WTC11 (cell line): ENCODE data around the gene DDX20. TPM values are rescaled to one million over a fixed set of nuclear protein-coding genes. Genes with fewer than 3 reads are reported as not detected.

ENCODE experiments used
- ATAC-seq: fragments of 200-7000 bp; cut with Tn5 transposase; 2 replicates; pipeline ENCODE4 v1.10.0; 2021; ENCODE audit warnings: mild to moderate bottlenecking, moderate library complexity
- CTCF ChIA-PET: fragments of 300-600 bp; sonication (Branson Sonifier 250); formaldehyde crosslinking; loops from one replicate; lab custom pipeline; 2021; ENCODE audit warnings: antibody characterized with exemption; lab: Charles Lee
- POLR2A ChIA-PET: fragments of 350-600 bp; sonication (Branson Sonifier 250); formaldehyde crosslinking; loops from one replicate; lab custom pipeline; 2021; ENCODE audit warnings: antibody characterized with exemption; lab: Charles Lee
- DNase-seq: peaks from one replicate; pipeline ENCODE4 v3.0.0; 2021; ENCODE audit warnings: low spot score
- H3K27ac Mint-ChIP-seq: 2 replicates; pipeline ENCODE4 v1.8.0; 2021; ENCODE audit warnings: mixed read lengths
- H3K27me3 Mint-ChIP-seq: 2 replicates; pipeline ENCODE4 v1.8.0; 2021; ENCODE audit warnings: low read depth, mild to moderate bottlenecking, moderate library complexity, mixed read lengths
- H3K36me3 Mint-ChIP-seq: 2 replicates; pipeline ENCODE4 v1.8.0; 2021; ENCODE audit warnings: mixed read lengths
- H3K4me1 Mint-ChIP-seq: 2 replicates; pipeline ENCODE4 v1.8.0; 2022; ENCODE audit warnings: mixed read lengths
- H3K4me3 Mint-ChIP-seq: 2 replicates; pipeline ENCODE4 v1.8.0; 2021; ENCODE audit warnings: mild to moderate bottlenecking, moderate library complexity, mixed read lengths
- H3K9me3 Mint-ChIP-seq: 2 replicates; pipeline ENCODE4 v1.8.0; 2021; ENCODE audit warnings: mixed read lengths
- ESRRA ChIP-seq: sonication (generic); formaldehyde crosslinking; IDR thresholded peaks from 2 replicates; pipeline ENCODE4 v1.8.1; 2022; ENCODE audit warnings: mild to moderate bottlenecking, missing genetic modification reagents, borderline replicate concordance
- FOXK1 ChIP-seq: sonication (generic); formaldehyde crosslinking; IDR thresholded peaks from 2 replicates; pipeline ENCODE4 v1.8.0; 2022; ENCODE audit warnings: mild to moderate bottlenecking, moderate library complexity, missing genetic modification reagents
- FOXP1 ChIP-seq: sonication (generic); formaldehyde crosslinking; IDR thresholded peaks from 2 replicates; pipeline ENCODE4 v1.8.0; 2022; ENCODE audit warnings: missing genetic modification reagents, mild to moderate bottlenecking, moderate library complexity, borderline replicate concordance
- GABPB1 ChIP-seq: sonication (generic); formaldehyde crosslinking; IDR thresholded peaks from 2 replicates; pipeline ENCODE4 v1.8.1; 2023; ENCODE audit warnings: mild to moderate bottlenecking, missing genetic modification reagents
- MXD4 ChIP-seq: fragments of 250-450 bp; sonication (Bioruptor Pico); IDR thresholded peaks from 2 replicates; pipeline ENCODE4 v1.8.0; 2021; ENCODE audit warnings: mild to moderate bottlenecking, moderate library complexity, borderline replicate concordance
- NR3C1 ChIP-seq: sonication (generic); formaldehyde crosslinking; conservative IDR thresholded peaks from 2 replicates; pipeline ENCODE4 v1.8.1; 2023; ENCODE audit warnings: low read depth, mild to moderate bottlenecking, missing genetic modification reagents
- SMAD3 ChIP-seq: sonication (generic); formaldehyde crosslinking; IDR thresholded peaks from 2 replicates; pipeline ENCODE4 v1.8.0; 2022; ENCODE audit warnings: missing genetic modification reagents, mild to moderate bottlenecking, borderline replicate concordance
- TCF7 ChIP-seq: sonication (generic); formaldehyde crosslinking; IDR thresholded peaks from 2 replicates; pipeline ENCODE4 v1.8.0; 2022; ENCODE audit warnings: mild to moderate bottlenecking, low read depth, missing genetic modification reagents, moderate library complexity
- TP53 ChIP-seq: sonication (generic); formaldehyde crosslinking; IDR thresholded peaks from 2 replicates; pipeline ENCODE4 v1.8.1; 2023; ENCODE audit warnings: mild to moderate bottlenecking, missing genetic modification reagents
- ZNF219 ChIP-seq: sonication (generic); formaldehyde crosslinking; IDR thresholded peaks from 2 replicates; pipeline ENCODE4 v1.8.0; 2023; ENCODE audit warnings: missing genetic modification reagents, mild to moderate bottlenecking, borderline replicate concordance
- ZNF263 ChIP-seq: sonication (generic); formaldehyde crosslinking; IDR thresholded peaks from 2 replicates; pipeline ENCODE4 v1.8.1; 2022; ENCODE audit warnings: low read depth, mild to moderate bottlenecking, moderate library complexity, missing genetic modification reagents
- total RNA-seq: library from RNA; stranded (reverse); gene quantifications from 3 replicates; pipeline ENCODE4 v1.2.3, GENCODE V29; 2021
- TF ChIP-seq, protein P1 (sequence below): fragments of 250-450 bp; sonication (Bioruptor Pico); IDR thresholded peaks from 2 replicates; pipeline ENCODE4 v2.1.2; 2022; ENCODE audit warnings: mild to moderate bottlenecking, moderate library complexity
- TF ChIP-seq, protein P2 (sequence below): sonication (generic); formaldehyde crosslinking; IDR thresholded peaks from 2 replicates; pipeline ENCODE4 v1.8.0; 2022; ENCODE audit warnings: mild to moderate bottlenecking, missing genetic modification reagents
- TF ChIP-seq, protein P3 (sequence below): fragments of 250-450 bp; sonication (Bioruptor Pico); conservative IDR thresholded peaks from 2 replicates; pipeline ENCODE4 v1.9.0; 2021; ENCODE audit warnings: mild to moderate bottlenecking
- TF ChIP-seq, protein P4 (sequence below): sonication (generic); formaldehyde crosslinking; IDR thresholded peaks from 2 replicates; pipeline ENCODE4 v1.8.1; 2022; ENCODE audit warnings: low read depth, mild to moderate bottlenecking, moderate library complexity, missing genetic modification reagents, borderline replicate concordance
- TF ChIP-seq, protein P5 (sequence below): sonication (generic); formaldehyde crosslinking; IDR thresholded peaks from 2 replicates; pipeline ENCODE4 v1.8.0; 2023; ENCODE audit warnings: mild to moderate bottlenecking, missing genetic modification reagents
- TF ChIP-seq, protein P6 (sequence below): sonication (generic); formaldehyde crosslinking; IDR thresholded peaks from 2 replicates; pipeline ENCODE4 v1.8.1; 2023; ENCODE audit warnings: mild to moderate bottlenecking, missing genetic modification reagents
- TF ChIP-seq, protein P7 (sequence below): sonication (generic); formaldehyde crosslinking; IDR thresholded peaks from 2 replicates; pipeline ENCODE4 v1.8.0; 2023; ENCODE audit warnings: missing genetic modification reagents
- TF ChIP-seq, protein P8 (sequence below): sonication (generic); formaldehyde crosslinking; IDR thresholded peaks from 2 replicates; pipeline ENCODE4 v1.8.1; 2022; ENCODE audit warnings: mild to moderate bottlenecking, missing genetic modification reagents, moderate library complexity, borderline replicate concordance
- TF ChIP-seq, protein P9 (sequence below): fragments of 250-450 bp; sonication (Bioruptor Pico); IDR thresholded peaks from 2 replicates; pipeline ENCODE4 v1.9.0; 2021; ENCODE audit warnings: mild to moderate bottlenecking

Gene DDX20
- total RNA-seq, 1 experiment from 2014 or later = 19.3 TPM

DNA sequence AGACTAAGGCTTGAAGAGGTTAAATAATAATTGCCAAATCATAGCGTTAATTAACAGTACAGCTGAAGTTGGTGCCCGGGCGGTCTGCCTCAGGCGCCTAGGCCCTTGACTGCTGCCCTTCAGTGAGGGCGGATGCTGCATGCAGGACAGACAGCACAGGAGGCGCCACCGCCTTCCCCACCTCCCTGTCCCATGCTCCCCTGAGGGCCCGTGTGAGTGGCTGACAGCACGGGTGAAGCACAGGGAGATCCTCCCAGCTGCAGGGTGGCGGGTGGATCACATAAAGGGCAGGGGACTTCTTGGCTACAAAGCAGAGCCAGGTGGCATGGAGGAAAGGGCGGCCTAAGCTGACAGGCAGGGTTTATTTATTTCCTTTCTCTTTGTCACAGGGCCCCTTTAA lies 49.1 kb downstream of the DDX20 start (continued):
- TF ChIP-seq, protein P1, sequence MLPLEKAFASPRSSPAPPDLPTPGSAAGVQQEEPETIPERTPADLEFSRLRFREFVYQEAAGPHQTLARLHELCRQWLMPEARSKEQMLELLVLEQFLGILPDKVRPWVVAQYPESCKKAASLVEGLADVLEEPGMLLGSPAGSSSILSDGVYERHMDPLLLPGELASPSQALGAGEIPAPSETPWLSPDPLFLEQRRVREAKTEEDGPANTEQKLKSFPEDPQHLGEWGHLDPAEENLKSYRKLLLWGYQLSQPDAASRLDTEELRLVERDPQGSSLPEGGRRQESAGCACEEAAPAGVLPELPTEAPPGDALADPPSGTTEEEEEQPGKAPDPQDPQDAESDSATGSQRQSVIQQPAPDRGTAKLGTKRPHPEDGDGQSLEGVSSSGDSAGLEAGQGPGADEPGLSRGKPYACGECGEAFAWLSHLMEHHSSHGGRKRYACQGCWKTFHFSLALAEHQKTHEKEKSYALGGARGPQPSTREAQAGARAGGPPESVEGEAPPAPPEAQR (CRISPR knock-in tag) = no peak
- TF ChIP-seq, protein P2, sequence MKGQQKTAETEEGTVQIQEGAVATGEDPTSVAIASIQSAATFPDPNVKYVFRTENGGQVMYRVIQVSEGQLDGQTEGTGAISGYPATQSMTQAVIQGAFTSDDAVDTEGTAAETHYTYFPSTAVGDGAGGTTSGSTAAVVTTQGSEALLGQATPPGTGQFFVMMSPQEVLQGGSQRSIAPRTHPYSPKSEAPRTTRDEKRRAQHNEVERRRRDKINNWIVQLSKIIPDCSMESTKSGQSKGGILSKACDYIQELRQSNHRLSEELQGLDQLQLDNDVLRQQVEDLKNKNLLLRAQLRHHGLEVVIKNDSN = no peak
- TF ChIP-seq ZNF263 (CRISPR knock-in tag) = no peak
- TF ChIP-seq, all 79 proteins: peak for 0

DNA sequence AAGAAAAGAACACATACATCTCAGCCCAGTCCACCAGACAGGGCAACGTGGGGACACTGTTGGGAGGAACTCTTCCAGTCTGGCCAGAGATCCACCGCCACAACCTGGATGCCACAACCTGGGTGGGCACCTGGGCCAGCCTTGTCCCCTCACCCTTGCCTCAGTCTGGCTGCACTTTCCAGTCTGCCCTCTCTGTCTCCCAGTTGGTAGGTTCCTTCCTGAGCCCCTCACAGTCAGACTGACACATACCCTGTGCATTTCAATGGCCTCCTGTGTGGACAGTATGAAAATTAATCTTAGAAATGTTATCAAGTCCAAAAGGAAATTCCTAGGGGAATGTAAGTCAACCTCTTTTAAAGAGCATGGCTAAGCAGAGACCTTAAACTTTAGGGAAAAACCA lies 49.5 kb downstream of the DDX20 start:
- POLR2A ChIA-PET = no interaction called here
- Mint-ChIP-seq H3K4me1 (no peaks in the 10 kb centered on the region), H3K27ac (no peak overlapping the region), H3K36me3 (no peaks in the 10 kb centered on the region), H3K4me3 (no peak overlapping the region), H3K9me3 (no peaks in the 10 kb centered on the region), H3K27me3 (0 out of 2 replicates have a peak, but pooled peaks cover 3% of the 10 kb centered on the region)
- no peak for ATAC-seq
- CTCF ChIA-PET = no interaction called here
- TF ChIP-seq, protein P3, sequence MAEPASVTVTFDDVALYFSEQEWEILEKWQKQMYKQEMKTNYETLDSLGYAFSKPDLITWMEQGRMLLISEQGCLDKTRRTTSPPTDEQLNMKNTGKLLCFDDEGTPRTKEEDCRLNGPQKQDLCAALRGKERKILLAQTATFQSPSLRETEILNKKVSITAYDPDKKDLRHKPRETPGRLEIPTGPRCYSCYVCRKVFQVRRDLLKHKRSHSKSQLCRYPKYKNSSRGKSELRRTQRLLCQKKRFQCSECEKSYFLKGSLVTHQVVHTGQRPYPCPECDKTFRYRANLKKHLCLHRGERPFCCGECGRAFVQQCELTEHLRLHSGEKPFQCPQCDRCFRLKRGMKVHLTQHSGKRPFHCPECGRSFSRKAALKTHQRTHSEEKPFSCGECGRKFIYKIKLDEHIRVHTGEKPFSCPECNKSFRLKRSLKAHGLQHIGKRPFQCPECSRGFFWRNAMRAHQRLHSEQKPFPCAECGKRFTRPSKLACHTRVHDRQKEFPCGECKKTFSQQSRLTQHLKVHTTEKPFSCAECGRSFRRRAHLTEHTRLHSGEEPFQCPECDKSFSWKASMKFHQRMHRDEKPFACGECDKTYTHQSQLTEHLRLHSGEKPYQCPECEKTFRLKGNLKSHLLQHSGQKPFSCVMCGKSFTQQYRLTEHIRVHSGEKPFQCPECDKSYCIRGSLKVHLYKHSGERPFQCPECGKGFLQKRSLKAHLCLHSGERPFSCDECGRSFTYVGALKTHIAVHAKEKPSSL (CRISPR knock-in tag) = no peak
- TF ChIP-seq ZNF219 (CRISPR knock-in tag) = no peak
- no peak for TF ChIP-seq NR3C1 (CRISPR knock-in tag)
- no peak for TF ChIP-seq FOXK1 (CRISPR knock-in tag)
- no peak for TF ChIP-seq GABPB1 (CRISPR knock-in tag)
- TF ChIP-seq, protein P4, sequence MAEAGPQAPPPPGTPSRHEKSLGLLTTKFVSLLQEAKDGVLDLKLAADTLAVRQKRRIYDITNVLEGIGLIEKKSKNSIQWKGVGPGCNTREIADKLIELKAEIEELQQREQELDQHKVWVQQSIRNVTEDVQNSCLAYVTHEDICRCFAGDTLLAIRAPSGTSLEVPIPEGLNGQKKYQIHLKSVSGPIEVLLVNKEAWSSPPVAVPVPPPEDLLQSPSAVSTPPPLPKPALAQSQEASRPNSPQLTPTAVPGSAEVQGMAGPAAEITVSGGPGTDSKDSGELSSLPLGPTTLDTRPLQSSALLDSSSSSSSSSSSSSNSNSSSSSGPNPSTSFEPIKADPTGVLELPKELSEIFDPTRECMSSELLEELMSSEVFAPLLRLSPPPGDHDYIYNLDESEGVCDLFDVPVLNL (CRISPR knock-in tag) = no peak
- TF ChIP-seq, protein P5, sequence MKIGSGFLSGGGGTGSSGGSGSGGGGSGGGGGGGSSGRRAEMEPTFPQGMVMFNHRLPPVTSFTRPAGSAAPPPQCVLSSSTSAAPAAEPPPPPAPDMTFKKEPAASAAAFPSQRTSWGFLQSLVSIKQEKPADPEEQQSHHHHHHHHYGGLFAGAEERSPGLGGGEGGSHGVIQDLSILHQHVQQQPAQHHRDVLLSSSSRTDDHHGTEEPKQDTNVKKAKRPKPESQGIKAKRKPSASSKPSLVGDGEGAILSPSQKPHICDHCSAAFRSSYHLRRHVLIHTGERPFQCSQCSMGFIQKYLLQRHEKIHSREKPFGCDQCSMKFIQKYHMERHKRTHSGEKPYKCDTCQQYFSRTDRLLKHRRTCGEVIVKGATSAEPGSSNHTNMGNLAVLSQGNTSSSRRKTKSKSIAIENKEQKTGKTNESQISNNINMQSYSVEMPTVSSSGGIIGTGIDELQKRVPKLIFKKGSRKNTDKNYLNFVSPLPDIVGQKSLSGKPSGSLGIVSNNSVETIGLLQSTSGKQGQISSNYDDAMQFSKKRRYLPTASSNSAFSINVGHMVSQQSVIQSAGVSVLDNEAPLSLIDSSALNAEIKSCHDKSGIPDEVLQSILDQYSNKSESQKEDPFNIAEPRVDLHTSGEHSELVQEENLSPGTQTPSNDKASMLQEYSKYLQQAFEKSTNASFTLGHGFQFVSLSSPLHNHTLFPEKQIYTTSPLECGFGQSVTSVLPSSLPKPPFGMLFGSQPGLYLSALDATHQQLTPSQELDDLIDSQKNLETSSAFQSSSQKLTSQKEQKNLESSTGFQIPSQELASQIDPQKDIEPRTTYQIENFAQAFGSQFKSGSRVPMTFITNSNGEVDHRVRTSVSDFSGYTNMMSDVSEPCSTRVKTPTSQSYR (CRISPR knock-in tag) = no peak
- no peak for TF ChIP-seq FOXP1 (CRISPR knock-in tag)
- TF ChIP-seq, protein P2 = no peak
- TF ChIP-seq, all 79 proteins: peak for 0
- DNase-seq = no peak

DNA sequence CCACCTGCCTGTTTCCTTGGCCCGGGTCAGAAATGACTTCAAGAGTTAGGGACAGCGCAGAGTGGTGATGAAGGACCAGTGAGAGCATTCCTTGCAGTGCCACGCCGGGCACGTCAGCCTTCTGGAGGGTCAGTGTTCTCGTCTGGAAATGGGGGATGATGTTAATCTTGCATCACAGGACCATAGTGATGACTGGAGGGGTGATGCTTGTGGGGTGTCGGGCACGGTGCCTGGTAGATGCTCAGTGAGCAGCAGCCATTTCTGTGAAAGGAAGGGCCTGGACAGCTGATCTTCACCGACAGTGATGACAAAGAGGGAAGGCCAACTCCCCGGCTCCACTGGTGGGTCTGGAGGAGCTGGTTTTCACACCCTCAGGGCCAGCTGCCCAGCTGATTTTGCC lies 56.2 kb downstream of the DDX20 start:
- no peak overlapping the region for H3K27ac Mint-ChIP-seq
- H3K4me1 Mint-ChIP-seq = 0 out of 2 replicates have a peak, but pooled peaks cover 4% of the 10 kb centered on the region
- no peaks in the 10 kb centered on the region for H3K9me3 Mint-ChIP-seq
- ATAC-seq (no peak), DNase-seq (no peak)
- H3K27me3 Mint-ChIP-seq = 0 out of 2 replicates have a peak, but pooled peaks cover 3% of the 10 kb centered on the region
- CTCF ChIA-PET = no interaction called here
- POLR2A ChIA-PET = no interaction called here
- no peaks in the 10 kb centered on the region for H3K36me3 Mint-ChIP-seq
- H3K4me3 Mint-ChIP-seq = no peak overlapping the region
- TF ChIP-seq TCF7 (CRISPR knock-in tag) (no peak), SMAD3 (CRISPR knock-in tag) (no peak), TP53 (CRISPR knock-in tag) (no peak), MXD4 (CRISPR knock-in tag) (no peak), ESRRA (CRISPR knock-in tag) (no peak)
- TF ChIP-seq, protein P6, sequence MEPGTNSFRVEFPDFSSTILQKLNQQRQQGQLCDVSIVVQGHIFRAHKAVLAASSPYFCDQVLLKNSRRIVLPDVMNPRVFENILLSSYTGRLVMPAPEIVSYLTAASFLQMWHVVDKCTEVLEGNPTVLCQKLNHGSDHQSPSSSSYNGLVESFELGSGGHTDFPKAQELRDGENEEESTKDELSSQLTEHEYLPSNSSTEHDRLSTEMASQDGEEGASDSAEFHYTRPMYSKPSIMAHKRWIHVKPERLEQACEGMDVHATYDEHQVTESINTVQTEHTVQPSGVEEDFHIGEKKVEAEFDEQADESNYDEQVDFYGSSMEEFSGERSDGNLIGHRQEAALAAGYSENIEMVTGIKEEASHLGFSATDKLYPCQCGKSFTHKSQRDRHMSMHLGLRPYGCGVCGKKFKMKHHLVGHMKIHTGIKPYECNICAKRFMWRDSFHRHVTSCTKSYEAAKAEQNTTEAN (CRISPR knock-in tag) = no peak
- TF ChIP-seq, protein P7, sequence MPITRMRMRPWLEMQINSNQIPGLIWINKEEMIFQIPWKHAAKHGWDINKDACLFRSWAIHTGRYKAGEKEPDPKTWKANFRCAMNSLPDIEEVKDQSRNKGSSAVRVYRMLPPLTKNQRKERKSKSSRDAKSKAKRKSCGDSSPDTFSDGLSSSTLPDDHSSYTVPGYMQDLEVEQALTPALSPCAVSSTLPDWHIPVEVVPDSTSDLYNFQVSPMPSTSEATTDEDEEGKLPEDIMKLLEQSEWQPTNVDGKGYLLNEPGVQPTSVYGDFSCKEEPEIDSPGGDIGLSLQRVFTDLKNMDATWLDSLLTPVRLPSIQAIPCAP = no peak
- TF ChIP-seq, protein P8, sequence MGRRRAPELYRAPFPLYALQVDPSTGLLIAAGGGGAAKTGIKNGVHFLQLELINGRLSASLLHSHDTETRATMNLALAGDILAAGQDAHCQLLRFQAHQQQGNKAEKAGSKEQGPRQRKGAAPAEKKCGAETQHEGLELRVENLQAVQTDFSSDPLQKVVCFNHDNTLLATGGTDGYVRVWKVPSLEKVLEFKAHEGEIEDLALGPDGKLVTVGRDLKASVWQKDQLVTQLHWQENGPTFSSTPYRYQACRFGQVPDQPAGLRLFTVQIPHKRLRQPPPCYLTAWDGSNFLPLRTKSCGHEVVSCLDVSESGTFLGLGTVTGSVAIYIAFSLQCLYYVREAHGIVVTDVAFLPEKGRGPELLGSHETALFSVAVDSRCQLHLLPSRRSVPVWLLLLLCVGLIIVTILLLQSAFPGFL (CRISPR knock-in tag) = no peak
- TF ChIP-seq, protein P9, sequence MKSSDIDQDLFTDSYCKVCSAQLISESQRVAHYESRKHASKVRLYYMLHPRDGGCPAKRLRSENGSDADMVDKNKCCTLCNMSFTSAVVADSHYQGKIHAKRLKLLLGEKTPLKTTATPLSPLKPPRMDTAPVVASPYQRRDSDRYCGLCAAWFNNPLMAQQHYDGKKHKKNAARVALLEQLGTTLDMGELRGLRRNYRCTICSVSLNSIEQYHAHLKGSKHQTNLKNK (CRISPR knock-in tag) = no peak
